ENCODE measurements around the gene DCP2.

The DCP2 gene

GRCh38 chr5:112975721-112976431, 722 bp upstream of the DCP2 start:
- in situ Hi-C loops (cut with MboI; ENCODE audit: low sequenced_read_pairs, unreplicated experiment), result loop anchor here (25.0 kb wide), 1 partner anchor 536 kb away; the partner anchor contains the start of gene YTHDC2
- no peak for TF ChIP-seq CTCF (IDR thresholded peaks at IDR 0.05; ENCODE audit: borderline replicate concordance, control extremely low read depth, extremely low read depth, insufficient read depth, missing control alignments)
- DNase-seq (ENCODE audit: low spot score), result no peak

- no peak for DNase-seq (ENCODE audit: low spot score)
- in situ Hi-C loops (cut with MboI; ENCODE audit: low sequenced_read_pairs, unreplicated experiment), result loop anchor here (25.0 kb wide), 1 partner anchor 535 kb away; the partner anchor contains the start of gene YTHDC2
These were observed 853 bp downstream of the DCP2 start for GRCh38 chr5:112977440-112977861.

GRCh38 chr5:112978836-112979235, 2.2 kb downstream of the DCP2 start:
- in situ Hi-C loops (cut with MboI; ENCODE audit: low sequenced_read_pairs, unreplicated experiment), result loop anchor here (25.0 kb wide), 1 partner anchor 533 kb away; the partner anchor contains the start of gene YTHDC2
- no peak for DNase-seq (ENCODE audit: low spot score)
- no peak for TF ChIP-seq CTCF (IDR thresholded peaks at IDR 0.05; ENCODE audit: borderline replicate concordance, control extremely low read depth, extremely low read depth, insufficient read depth, missing control alignments)

More at GRCh38 chr5:112977440-112977861, 853 bp downstream of the DCP2 start:
- TF ChIP-seq CTCF (IDR thresholded peaks at IDR 0.05; ENCODE audit: borderline replicate concordance, control extremely low read depth, extremely low read depth, insufficient read depth, missing control alignments), result no peak

- DNase-seq (ENCODE audit: low spot score), result no peak
- in situ Hi-C loops (cut with MboI; ENCODE audit: low sequenced_read_pairs, unreplicated experiment), result loop anchor here (25.0 kb wide), 1 partner anchor 533 kb away; the partner anchor contains the start of gene YTHDC2
- TF ChIP-seq CTCF (IDR thresholded peaks at IDR 0.05; ENCODE audit: borderline replicate concordance, control extremely low read depth, extremely low read depth, insufficient read depth, missing control alignments), result no peak
These were observed 3.1 kb downstream of the DCP2 start for GRCh38 chr5:112979723-112980122.

GRCh38 chr5:112983363-112983762, 6.8 kb downstream of the DCP2 start:
- in situ Hi-C loops (cut with MboI; ENCODE audit: low sequenced_read_pairs, unreplicated experiment), result loop anchor here (25.0 kb wide), 1 partner anchor 529 kb away; the partner anchor contains the start of gene YTHDC2
- no peak for TF ChIP-seq CTCF (IDR thresholded peaks at IDR 0.05; ENCODE audit: borderline replicate concordance, control extremely low read depth, extremely low read depth, insufficient read depth, missing control alignments)
- DNase-seq (ENCODE audit: low spot score), result no peak

- no peak for DNase-seq (ENCODE audit: low spot score)
- TF ChIP-seq CTCF (IDR thresholded peaks at IDR 0.05; ENCODE audit: borderline replicate concordance, control extremely low read depth, extremely low read depth, insufficient read depth, missing control alignments), result no peak
- in situ Hi-C loops (cut with MboI; ENCODE audit: low sequenced_read_pairs, unreplicated experiment), result loop anchor here (25.0 kb wide), 1 partner anchor 526 kb away; the partner anchor contains the start of gene YTHDC2
These were observed 9.6 kb downstream of the DCP2 start for GRCh38 chr5:112986224-112986623.
